GM21423 (cell line): ENCODE results near the gene RNF223.
"Not testable (repeated sequence)": the region's sequence is repeated elsewhere in the genome, so short reads cannot be mapped to it uniquely, and the experiment has no call there.

Experiments
- ATAC-seq: cut with Tn5 transposase; IDR thresholded peaks from one replicate; pipeline ENCODE4 v1.9.1; 2021; ENCODE audit warnings: mild to moderate bottlenecking, moderate library complexity; ENCODE audit not compliant: unreplicated experiment

The RNF223 gene

DNA sequence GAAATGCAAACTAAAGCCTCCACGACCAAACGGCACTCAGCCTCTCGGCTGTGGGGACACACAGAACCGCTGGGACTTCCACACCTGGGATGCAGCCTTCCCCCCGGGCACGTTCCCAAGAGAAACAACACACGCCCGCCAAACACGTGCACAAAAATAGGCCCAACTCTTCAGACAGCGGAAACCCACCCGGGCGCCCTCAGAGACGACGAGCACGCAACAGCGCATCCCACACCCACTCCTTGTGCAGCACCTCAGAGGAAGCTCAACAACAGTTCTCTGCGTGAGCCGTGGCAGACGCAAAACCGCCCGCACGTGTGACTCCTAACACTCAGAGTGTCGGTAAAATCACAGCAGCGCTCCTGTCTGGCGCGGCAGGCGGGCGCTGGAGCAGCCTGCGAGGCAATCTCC lies 36.5 kb upstream of the RNF223 start:
- ATAC-seq = no peak

DNA sequence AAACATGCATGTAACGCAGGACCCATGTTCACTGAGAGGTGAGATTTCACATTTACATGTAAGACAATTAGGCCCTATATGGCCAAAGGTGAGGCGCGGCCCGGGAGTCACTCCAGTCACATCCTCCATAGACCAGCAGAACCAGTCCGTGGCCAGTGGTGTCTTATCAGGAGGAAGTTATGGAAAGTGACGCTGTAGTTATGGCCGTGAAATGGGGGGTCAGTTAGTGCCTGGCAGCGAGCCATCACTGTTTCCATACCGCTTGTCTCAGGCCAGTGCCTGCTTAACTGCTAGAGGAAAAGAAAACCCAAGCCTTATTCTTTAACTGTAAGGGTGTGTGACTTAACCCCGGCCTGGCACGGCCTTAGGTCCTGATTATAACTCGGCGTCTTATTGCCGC lies 35.6 kb upstream of the RNF223 start:
- no peak for ATAC-seq

DNA sequence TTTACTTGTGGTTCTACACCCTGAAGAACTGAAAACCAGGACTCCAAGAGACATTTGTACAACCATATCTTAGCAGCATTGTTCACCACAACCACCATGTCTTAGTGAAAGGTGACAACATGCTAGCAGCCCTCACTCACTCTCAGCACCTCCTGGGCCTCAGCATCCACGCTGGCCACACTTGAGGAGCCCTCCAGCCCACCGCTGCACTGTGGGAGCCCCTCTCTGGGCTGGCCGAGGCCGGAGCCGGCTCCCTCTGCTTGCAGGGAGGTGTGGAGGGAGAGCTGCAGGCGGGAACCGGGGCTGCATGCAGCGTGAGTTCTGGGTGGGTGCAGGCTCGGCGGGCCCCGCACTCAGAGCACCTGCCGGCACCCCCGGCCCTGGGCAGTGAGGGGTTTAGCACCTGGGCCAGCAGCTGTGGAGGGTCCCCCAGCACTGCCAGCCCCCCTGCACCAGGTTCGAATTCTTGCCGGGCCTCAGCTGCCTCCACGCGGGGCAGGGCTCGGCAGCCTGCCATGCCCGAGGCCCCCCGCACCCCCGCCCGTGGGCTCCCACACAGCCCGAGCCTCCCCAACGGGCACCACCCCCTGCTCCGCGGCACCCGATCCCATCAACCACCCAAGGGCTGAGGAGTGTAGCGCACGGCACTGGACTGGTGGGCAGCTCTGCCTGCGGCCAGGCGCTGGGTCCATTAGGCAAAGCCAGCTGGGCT lies 32.6 kb upstream of the RNF223 start:
- ATAC-seq = no peak

DNA sequence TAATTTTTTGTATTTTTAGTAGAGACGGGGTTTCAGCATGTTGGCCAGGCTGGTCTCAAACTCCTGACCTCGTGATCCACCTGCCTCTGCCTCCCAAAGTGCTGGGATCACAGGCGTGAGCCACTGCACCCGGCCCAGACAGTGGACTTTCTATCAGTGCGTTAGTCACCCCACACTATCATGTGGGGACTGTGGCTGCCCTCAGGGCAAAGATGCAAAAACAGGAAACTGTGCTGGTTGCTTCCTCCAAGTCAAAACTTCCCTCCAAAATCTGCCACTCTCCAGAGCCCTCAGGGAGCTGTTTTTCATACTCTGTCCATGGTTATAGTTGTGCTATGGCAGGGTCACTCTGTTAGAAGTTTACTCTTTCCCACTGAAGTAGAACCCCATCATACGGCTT lies 30.0 kb upstream of the RNF223 start:
- not testable (repeated sequence) for ATAC-seq

DNA sequence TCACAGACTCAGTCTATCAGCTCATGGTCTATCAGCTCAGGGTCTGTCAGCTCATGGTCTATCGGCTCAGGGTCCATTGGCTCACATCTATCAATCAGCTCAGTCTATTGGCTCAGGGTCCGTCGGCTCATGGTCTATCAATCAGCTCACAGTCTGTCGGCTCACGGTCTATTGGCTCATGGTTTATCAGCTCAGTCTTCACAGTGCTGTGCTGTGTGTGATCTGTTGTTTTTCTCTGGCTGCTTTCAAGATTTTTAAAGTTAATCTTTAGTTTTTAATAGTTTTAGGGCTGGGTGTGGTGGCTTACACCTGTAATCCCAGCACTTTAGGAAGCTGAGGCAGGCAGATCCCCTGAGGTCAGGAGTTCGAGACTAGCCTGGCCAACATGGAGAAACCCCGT lies 27.4 kb upstream of the RNF223 start:
- ATAC-seq = no peak

DNA sequence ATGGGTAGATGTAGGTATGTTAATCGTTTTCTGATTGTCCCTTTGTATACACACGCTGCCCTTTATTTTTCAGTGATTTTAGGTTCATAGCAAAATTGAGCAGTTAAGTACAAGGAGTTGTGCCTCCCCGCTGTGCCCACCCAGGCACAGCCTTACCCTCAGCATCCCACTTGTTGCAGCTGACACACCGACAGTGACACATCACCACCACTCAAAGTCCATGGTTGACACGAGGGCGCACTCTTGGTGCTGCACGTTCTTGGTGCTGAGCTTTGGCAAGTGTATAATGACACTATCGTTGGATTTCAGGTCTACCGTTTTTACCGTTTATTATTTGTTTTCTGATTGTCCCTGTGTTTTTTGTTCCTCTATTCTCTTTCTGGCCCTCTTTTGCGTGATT lies 26.2 kb upstream of the RNF223 start:
- no peak for ATAC-seq

DNA sequence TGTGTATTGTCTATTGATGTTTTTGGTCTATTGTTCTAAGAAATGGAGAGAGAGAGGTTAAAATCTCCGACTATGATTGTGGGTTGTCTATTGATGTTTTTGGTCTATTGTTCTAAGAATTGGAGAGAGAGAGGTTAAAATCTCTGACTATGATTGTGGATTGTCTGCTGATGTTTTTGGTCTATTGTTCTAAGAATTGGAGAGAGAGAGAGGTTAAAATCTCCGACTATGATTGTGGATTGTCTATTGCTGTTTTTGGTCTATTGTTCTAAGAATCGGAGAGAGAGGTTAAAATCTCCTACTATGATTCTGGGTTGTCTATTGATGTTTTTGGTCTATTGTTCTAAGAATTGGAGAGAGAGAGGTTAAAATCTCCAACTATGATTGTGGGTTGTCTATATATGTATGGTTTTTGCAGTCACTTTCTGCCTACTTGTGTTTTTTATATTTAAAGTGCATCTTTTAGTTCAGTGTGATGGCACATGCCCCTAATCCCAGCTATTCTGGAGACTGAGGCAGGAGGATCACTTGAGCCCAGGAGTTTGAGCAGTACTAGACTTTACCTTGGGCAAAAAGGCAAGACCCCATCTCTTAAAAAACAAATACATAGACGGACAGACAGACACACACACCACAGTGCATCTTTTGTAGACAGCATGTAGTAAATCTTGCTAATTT lies 25.5 kb upstream of the RNF223 start:
- no peak for ATAC-seq

DNA sequence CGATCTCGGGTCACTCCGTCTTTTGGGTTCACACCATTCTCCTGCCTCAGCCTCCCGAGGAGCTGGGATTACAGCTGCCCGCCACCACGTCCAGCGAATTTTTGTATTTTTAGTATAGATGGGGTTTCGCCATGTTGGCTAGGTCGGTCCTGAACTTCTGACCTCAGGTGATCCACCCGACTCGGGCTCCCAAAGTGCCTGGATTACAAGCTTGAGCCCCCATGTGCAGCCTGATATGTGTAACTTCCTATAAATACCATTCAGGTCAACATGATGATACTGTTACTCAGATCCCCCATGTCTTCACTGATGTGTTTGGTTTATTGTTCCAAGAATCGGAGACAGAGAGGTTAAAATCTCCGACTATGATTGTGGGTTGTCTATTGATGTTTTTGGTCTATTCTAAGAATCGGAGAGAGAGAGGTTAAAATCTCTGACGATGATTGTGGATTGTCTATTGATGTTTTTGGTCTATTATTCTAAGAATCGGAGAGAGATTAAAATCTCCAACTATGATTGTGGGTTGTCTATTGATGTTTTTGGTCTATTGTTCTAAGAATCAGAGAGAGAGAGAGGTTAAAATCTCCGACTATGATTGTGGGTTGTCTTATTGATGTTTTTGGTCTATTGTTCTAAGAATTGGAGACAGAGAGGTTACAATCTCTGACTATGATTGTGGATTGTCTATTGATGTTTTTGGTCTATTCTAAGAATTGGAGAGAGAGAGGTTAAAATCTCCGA lies 24.7 kb upstream of the RNF223 start:
- ATAC-seq = no peak

DNA sequence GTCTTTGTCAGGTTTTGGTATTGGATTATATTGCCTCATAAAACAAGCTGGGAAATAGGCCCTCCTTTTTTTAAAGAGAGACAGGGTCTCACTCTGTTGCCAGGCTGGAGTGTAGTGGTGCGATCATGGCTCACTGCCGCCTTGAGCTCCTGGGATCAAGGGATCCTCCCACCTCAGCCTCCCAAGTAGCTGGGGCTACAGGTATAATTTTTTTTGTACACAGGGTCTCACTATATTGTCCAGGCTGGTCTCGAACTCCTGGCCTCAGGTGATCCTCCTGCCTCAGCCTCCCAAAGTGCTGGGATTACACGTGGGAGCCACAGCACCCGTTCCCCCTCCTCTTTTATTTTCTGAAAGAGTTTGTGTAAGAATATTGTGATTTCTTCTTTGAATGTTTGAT lies 22.0 kb upstream of the RNF223 start:
- ATAC-seq = not testable (repeated sequence)

DNA sequence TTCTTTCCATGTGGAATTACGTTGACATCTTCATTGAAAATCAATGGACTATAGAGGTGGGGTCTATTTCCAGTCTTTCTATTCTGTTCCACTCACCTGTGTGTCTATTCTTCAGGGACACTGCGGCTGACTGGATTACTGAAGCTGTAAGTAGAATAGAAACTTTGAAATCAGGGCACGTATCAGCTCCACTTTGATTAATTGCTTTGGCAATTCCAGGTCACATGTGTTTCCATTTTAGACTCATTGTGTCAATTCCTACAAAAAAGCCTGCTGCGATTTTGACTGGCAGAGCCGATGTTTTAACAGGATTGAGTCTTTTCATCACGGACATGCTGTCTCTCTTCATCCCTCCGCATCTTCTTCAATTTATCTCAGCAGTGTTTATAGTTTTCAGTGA lies 20.9 kb upstream of the RNF223 start:
- ATAC-seq = no peak

DNA sequence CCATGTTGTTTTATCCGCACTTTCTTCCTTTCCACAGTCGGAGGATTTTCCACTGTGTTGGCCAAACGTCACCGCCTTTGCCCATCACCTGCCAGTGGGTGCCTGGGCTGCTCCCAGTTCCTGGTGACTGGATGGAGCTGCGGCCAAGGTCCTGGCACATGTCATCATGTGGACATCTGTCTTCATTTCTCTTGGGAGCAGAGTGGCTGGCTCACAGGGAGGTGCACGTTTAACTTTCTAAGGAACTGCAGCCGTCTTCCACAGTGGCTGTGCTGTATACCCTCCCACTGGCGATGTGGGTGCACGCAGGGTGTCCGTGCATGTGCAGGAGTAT lies 19.5 kb upstream of the RNF223 start:
- ATAC-seq = no peak

DNA sequence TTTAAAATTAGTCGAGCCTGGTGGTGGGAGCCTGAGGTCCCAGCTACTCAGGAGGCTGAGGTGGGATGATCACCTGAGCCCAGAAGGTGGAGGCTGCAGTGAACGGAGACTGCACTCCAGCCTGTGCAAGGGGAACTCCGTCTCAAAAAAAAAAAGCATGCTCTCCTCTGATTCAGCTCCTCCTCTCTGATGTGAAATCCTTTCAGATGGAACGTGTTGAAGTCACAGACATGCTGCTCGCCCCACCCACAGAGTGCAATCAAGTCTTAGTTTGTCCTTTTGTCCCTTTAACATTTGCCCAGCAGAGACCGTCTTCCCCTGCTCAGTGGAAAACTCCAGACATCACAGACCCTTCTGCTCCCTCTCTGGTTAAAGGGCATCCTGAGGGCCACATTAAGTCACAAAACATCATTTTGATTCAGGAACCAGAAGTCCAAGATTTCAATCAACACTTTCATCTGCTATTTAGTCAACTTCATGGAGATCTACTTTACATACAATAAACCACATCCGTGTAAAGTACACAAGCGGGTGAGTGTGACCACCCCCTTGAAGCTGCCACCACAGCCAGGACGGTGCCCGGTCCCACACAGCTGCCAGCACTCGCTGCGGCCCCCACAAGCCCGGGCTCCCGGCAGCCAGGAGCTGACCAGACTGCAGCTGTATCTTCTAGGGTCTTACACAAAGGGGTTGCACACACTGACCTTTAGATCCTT lies 18.9 kb upstream of the RNF223 start:
- ATAC-seq = no peak

DNA sequence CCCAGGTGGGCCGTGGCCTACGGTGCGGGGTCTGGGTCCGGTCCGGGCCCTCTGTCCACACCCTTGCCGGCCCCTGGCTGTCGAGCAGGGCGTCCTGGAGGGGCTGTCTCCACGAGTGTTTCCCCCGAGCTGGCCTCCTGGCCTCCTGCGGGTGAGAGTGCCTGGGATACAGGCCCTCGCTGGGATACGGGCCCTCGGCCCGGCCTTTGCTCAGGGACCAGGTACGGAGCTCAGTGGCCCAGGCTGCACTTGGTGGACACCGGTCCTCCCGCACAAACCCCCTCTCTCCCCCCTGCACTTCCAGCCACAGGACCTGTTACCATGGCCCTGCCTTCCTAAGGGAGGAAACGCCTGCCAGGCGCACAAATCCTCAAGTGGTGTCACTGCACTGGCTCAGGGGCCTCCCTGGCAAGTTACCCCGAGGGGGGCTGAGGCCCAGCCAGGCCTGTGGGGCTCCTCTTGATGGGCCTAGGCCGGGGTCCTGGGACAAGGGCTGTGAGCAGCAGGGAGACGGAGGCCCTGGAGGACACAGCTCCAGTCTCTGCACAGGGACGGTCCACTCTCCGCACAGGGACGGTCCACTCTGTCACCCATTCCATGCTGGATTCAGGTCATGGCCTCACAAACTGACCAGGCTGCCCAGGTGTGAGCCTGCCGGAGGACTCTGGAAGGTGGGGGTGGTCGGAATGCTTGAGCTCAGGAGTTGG lies 18.2 kb upstream of the RNF223 start:
- ATAC-seq = no peak

DNA sequence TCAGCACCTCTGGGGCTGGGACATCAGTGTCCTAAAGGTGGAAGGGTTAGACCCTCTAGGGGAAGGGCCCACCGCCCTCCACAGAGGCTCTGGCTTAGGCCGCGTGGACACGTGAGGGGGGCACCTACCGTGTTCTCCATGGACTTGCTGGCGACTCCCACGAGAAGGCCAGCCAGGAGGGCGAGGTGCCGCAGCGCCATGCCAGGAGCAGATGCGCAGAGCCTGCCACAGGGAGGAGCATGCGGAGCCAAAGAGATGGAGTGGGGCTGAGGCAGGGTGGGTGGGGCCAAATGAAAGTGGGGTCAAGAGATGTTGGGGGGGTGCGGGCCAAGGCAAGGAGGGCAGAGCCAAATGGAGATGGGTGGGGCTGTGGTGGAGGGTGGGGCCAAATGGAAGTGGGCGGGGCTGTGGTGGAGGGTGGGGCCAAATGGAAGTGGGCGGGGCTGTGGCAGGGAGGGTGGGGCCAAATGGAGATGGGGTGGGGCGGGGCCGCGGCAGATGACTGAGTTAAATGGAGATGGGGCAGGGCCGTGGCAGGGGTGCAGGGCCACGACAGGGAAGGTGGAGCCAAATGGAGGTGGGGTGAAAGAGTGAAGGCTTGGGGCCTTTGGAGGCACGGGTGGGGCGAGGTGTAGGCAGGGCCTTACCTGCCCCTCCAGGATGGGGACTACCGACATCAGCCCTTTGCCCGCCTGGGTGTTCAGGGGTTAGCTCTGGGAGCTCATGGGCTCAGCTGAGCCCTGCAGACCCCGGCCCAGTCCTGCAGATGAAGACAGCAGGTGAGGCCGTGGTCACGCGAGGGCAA lies 17.4 kb upstream of the RNF223 start:
- no peak for ATAC-seq

DNA sequence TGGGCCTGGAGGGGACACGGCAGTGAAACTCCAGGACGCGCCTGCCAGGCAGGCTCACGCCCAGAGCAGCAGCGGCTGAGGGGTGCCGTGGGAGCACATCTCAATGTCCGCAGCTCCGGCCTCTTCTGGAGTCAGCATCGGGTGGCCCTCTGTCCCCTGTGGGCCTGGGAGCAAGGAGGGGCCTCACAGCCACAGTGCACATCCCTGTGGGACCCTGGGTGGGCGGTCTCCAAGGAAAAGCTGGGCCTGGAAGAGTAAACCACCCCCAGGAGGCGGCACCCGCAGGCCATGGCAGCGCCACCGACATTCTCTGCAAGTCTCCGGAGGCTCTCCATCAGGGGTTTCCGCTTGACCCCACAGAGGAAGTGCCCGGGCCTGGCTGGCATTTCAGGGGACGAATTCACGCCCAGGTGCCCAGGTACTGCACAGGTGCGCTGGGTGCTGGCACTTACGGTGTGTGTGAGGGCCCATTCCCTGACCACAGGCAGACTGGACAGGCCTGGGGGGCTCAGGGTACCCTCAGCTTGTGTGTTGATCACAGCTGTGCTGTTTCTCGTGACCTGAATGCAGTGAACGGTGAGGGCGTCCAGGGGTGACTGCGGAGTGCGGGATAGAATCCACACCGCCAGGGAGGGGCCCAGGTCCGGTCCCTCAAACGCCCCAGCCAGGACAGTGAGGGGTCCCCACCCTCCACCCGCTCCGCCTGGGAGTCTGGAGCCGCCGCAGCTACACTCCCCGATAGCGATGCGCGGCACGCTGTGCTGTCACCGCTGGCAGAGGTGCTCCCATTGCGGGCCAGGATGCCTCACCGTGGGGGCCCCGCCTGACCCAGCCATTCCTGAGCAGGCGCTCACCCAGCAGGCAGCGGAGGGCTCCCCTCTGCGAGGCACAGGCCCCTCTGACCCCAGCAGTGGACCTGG lies 16.6 kb upstream of the RNF223 start:
- no peak for ATAC-seq

DNA sequence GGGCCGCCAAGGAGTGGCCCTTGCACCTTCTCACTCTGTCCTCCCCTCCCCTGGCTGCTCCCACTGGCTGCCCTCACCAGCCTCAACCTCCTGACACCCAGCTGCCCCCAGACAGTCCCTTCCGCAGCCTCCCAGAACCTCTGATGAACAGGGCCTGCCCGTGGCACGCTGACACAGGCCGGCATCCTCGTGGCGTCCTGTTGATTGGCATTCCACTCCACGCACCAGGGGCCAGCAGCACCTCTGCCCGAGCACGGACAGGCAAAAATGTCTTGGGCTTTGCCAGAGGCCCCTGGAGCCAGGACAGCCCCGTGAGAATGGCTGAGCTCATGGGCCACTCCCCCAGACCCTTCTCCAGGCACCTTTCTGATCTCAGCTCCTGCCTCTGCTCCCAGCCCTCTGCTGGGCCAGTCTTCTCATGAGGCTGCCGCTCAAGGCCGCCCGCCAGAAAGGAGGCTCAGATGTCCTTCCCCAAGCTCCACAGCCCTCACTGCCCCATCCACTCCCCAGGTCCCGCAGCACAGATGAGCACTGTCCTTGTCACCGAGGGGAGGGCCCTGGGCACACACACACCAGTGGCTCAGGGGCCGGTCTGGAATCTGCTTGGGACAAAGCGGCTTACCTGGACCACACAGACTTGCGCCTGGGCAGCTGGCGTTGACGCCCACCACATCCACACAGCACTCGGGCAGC lies 15.8 kb upstream of the RNF223 start:
- ATAC-seq = no peak

DNA sequence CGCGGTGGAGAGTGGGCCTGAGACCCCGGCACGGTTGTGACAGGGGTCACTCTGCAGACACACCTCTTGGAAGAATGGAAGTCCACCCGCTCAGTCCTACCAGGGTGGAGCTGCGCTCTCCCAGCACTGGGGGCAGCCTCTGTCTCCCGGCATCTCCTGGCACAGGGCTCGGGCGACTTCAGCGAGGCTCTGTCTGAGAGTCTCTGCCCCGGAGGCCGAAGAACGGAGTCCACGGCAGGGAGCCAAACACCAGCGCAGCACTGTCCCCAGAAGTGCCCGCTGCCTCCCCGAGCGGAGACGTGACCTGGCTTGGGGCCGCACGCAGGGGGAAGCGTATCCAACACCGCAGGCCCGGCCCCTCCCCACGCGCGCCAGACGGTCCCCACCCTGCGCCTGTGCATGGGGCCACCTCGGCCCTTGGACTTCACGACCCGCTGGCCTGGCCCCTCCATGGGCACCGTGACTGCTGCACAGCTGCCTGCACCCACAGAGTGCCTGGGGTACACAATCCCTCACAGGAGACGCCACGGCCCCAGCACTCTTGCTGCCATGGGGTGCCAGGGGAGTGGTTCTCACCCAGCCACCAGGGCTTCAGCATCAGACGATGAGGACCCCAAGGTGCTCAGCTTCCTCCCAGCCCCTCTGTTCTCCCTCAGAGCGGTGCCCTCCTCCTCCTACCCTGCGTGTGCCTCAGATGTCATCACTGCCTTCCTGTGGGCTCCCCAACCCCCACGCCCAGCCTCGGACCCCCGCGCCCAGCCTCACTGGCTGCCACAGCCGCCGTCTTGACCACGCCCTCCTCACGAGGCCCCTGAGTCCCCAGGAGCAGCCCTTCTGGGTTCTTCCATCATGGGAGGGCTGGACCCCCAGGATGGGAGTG lies 14.9 kb upstream of the RNF223 start:
- no peak for ATAC-seq
